Measurements from ENCODE around the gene SLCO4A1.

The SLCO4A1 gene

GRCh38 chr20:62718546-62718945, 76.2 kb downstream of the SLCO4A1 start:
- DNase-seq, result no peak

GRCh38 chr20:62719250-62719935, 77.1 kb downstream of the SLCO4A1 start:
- no peak for DNase-seq

Data from NCI-H1417 (cell line).